ENCODE data around the gene RAB34. TPM values are rescaled to one million over a fixed set of nuclear protein-coding genes. Genes with fewer than 3 reads are reported as not detected.

RAB34 gene
- total and polyA plus RNA-seq, 9 of the 15 experiments (the other 6 are each of a cell fraction or from before 2014, with no cell fraction given) = 0.07 to 3.8 (median 0.46) TPM; not detected in 1

DNA sequence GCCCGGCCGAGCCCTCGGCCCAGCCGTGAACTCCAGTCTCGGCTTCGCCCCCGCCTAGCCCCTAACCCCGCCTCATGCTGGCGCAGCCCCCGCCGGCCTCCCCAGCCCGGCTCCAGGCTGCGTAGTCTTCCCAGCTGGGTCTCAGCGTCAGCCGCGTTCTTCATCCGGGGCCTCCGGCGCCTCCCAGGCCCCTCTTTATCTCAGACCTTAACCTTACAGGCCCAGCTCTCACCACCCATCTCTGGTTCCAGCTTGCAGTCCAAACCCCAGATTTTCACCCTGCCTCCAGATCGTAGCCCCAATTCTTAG lies 6.0 kb downstream of the RAB34 start, which contains the start of gene PROCA1 (continued):
- TF ChIP-seq, protein P1, sequence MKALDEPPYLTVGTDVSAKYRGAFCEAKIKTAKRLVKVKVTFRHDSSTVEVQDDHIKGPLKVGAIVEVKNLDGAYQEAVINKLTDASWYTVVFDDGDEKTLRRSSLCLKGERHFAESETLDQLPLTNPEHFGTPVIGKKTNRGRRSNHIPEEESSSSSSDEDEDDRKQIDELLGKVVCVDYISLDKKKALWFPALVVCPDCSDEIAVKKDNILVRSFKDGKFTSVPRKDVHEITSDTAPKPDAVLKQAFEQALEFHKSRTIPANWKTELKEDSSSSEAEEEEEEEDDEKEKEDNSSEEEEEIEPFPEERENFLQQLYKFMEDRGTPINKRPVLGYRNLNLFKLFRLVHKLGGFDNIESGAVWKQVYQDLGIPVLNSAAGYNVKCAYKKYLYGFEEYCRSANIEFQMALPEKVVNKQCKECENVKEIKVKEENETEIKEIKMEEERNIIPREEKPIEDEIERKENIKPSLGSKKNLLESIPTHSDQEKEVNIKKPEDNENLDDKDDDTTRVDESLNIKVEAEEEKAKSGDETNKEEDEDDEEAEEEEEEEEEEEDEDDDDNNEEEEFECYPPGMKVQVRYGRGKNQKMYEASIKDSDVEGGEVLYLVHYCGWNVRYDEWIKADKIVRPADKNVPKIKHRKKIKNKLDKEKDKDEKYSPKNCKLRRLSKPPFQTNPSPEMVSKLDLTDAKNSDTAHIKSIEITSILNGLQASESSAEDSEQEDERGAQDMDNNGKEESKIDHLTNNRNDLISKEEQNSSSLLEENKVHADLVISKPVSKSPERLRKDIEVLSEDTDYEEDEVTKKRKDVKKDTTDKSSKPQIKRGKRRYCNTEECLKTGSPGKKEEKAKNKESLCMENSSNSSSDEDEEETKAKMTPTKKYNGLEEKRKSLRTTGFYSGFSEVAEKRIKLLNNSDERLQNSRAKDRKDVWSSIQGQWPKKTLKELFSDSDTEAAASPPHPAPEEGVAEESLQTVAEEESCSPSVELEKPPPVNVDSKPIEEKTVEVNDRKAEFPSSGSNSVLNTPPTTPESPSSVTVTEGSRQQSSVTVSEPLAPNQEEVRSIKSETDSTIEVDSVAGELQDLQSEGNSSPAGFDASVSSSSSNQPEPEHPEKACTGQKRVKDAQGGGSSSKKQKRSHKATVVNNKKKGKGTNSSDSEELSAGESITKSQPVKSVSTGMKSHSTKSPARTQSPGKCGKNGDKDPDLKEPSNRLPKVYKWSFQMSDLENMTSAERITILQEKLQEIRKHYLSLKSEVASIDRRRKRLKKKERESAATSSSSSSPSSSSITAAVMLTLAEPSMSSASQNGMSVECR (CRISPR knock-in tag; IDR thresholded peaks at IDR 0.05) = 0 out of 2 replicates have a peak, but pooled peaks have one; percentile 21
- TF ChIP-seq BRD9 (IDR thresholded peaks at IDR 0.05; ENCODE audit: low read depth, partially characterized antibody) (no peak), GTF2A2 (tag; IDR thresholded peaks at IDR 0.05) (no peak), ZNF197 (CRISPR knock-in tag; IDR thresholded peaks at IDR 0.05; ENCODE audit: low read depth) (no peak), EGR1 (conservative IDR thresholded peaks at IDR 0.05) (peak; percentile 86), CEBPG (CRISPR knock-in tag; IDR thresholded peaks at IDR 0.05) (0 out of 2 replicates have a peak, but pooled peaks have one; percentile 4), CEBPG (tag; conservative IDR thresholded peaks at IDR 0.05 in 1 of 2, IDR thresholded peaks at IDR 0.05 in 1 of 2) (no peak), ZNF140 (CRISPR knock-in tag; IDR thresholded peaks at IDR 0.05) (no peak), ETV6 (IDR thresholded peaks at IDR 0.05; ENCODE audit: borderline replicate concordance in 1 of 2, low read depth in 2 of 2, low read length in 1 of 2) (no peak), ETV6 (CRISPR knock-in tag; IDR thresholded peaks at IDR 0.05; ENCODE audit: borderline replicate concordance) (no peak), ILF3 (IDR thresholded peaks at IDR 0.05; ENCODE audit: borderline replicate concordance) (no peak), SIN3B (IDR thresholded peaks at IDR 0.05; ENCODE audit: low read depth) (no peak)
- TF ChIP-seq, protein P2, sequence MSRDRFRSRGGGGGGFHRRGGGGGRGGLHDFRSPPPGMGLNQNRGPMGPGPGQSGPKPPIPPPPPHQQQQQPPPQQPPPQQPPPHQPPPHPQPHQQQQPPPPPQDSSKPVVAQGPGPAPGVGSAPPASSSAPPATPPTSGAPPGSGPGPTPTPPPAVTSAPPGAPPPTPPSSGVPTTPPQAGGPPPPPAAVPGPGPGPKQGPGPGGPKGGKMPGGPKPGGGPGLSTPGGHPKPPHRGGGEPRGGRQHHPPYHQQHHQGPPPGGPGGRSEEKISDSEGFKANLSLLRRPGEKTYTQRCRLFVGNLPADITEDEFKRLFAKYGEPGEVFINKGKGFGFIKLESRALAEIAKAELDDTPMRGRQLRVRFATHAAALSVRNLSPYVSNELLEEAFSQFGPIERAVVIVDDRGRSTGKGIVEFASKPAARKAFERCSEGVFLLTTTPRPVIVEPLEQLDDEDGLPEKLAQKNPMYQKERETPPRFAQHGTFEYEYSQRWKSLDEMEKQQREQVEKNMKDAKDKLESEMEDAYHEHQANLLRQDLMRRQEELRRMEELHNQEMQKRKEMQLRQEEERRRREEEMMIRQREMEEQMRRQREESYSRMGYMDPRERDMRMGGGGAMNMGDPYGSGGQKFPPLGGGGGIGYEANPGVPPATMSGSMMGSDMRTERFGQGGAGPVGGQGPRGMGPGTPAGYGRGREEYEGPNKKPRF (IDR thresholded peaks at IDR 0.05; ENCODE audit: low read depth, low read length) = no peak
- TF ChIP-seq, protein P3, sequence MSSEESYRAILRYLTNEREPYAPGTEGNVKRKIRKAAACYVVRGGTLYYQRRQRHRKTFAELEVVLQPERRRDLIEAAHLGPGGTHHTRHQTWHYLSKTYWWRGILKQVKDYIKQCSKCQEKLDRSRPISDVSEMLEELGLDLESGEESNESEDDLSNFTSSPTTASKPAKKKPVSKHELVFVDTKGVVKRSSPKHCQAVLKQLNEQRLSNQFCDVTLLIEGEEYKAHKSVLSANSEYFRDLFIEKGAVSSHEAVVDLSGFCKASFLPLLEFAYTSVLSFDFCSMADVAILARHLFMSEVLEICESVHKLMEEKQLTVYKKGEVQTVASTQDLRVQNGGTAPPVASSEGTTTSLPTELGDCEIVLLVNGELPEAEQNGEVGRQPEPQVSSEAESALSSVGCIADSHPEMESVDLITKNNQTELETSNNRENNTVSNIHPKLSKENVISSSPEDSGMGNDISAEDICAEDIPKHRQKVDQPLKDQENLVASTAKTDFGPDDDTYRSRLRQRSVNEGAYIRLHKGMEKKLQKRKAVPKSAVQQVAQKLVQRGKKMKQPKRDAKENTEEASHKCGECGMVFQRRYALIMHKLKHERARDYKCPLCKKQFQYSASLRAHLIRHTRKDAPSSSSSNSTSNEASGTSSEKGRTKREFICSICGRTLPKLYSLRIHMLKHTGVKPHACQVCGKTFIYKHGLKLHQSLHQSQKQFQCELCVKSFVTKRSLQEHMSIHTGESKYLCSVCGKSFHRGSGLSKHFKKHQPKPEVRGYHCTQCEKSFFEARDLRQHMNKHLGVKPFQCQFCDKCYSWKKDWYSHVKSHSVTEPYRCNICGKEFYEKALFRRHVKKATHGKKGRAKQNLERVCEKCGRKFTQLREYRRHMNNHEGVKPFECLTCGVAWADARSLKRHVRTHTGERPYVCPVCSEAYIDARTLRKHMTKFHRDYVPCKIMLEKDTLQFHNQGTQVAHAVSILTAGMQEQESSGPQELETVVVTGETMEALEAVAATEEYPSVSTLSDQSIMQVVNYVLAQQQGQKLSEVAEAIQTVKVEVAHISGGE (CRISPR knock-in tag; IDR thresholded peaks at IDR 0.05) = no peak; a peak in 1 of 6 replicates
- TF ChIP-seq, protein P4, sequence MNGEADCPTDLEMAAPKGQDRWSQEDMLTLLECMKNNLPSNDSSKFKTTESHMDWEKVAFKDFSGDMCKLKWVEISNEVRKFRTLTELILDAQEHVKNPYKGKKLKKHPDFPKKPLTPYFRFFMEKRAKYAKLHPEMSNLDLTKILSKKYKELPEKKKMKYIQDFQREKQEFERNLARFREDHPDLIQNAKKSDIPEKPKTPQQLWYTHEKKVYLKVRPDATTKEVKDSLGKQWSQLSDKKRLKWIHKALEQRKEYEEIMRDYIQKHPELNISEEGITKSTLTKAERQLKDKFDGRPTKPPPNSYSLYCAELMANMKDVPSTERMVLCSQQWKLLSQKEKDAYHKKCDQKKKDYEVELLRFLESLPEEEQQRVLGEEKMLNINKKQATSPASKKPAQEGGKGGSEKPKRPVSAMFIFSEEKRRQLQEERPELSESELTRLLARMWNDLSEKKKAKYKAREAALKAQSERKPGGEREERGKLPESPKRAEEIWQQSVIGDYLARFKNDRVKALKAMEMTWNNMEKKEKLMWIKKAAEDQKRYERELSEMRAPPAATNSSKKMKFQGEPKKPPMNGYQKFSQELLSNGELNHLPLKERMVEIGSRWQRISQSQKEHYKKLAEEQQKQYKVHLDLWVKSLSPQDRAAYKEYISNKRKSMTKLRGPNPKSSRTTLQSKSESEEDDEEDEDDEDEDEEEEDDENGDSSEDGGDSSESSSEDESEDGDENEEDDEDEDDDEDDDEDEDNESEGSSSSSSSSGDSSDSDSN (IDR thresholded peaks at IDR 0.05; ENCODE audit: borderline replicate concordance in 1 of 2, low read depth in 2 of 2, low read length in 2 of 2) = peak; percentile 62 to 67; a peak in 1 of 4 replicates
